Thyroid gland (tissue), 4 donors: ENCODE measurements around the gene NGEF.

Experiments
- CTCF ChIP-seq, 6 experiments: fragments of 200-600 bp in 3 of 6; fragments of 450-650 bp in 3 of 6; sonication (generic) in 3 of 6; IDR thresholded peaks; one replicate each; pipeline ENCODE4 v1.5.1; 2016 to 2019; ENCODE audit warnings: antibody characterized with exemption in 6 of 6, mild to moderate bottlenecking in 2 of 6, inconsistent platforms in 1 of 6, moderate library complexity in 1 of 6
- POLR2A ChIP-seq, 2 donors: fragments of 450-650 bp; IDR thresholded peaks; one replicate each; pipeline ENCODE4 v1.6.1; 2017; ENCODE audit warnings: antibody characterized with exemption in 2 of 2, mild to moderate bottlenecking in 2 of 2, moderate library complexity in 1 of 2

GRCh38 chr2:232977438-232977971 is 35.6 kb downstream of the NGEF start:
- TF ChIP-seq CTCF (IDR thresholded peaks at IDR 0.05) (no peak), POLR2A (IDR thresholded peaks at IDR 0.05) (no peak)
